Measurements from ENCODE around the gene ANXA3. TPM values are rescaled to one million over a fixed set of nuclear protein-coding genes. Genes with fewer than 3 reads are reported as not detected.
A peak's percentile ranks its signal among the peaks of the same experiment; 100 is the strongest.

Gene ANXA3
- total RNA-seq, 4 donors from 2014 or later = 98.4 to 216 (median 186) TPM

GRCh38 chr4:78648640-78649363 is 97.2 kb downstream of the ANXA3 start:
- H3K4me3 ChIP-seq = no peak overlapping the region
- intact Hi-C loops (cut with DNase I) = loop anchor here (10.0 kb wide), 1 partner anchor 216 kb away; no protein-coding TSS in a partner anchor
- H3K27ac ChIP-seq (replicated peaks in 1 of 4) = no peak overlapping the region
- H3K4me1 ChIP-seq = peaks cover 53 to 75% (median 61%) of the 10 kb centered on the region in 4 donors
- TF ChIP-seq POLR2AphosphoS5 (IDR thresholded peaks at IDR 0.05) = no peak
- no peak for TF ChIP-seq EP300 (IDR thresholded peaks at IDR 0.05)
- TF ChIP-seq CTCF (IDR thresholded peaks at IDR 0.05) = no peak
- no peak for TF ChIP-seq POLR2A (IDR thresholded peaks at IDR 0.05; ENCODE audit: low read depth)
- H3K36me3 ChIP-seq = no peaks in the 10 kb centered on the region
- H3K27me3 ChIP-seq = no peaks in the 10 kb centered on the region
- no peak for DNase-seq (ENCODE audit: extremely low spot score)
- no peaks in the 10 kb centered on the region for H3K9me3 ChIP-seq
- WGBS = 87% methylated on average over 4 of the region's 4 CpGs

DNA sequence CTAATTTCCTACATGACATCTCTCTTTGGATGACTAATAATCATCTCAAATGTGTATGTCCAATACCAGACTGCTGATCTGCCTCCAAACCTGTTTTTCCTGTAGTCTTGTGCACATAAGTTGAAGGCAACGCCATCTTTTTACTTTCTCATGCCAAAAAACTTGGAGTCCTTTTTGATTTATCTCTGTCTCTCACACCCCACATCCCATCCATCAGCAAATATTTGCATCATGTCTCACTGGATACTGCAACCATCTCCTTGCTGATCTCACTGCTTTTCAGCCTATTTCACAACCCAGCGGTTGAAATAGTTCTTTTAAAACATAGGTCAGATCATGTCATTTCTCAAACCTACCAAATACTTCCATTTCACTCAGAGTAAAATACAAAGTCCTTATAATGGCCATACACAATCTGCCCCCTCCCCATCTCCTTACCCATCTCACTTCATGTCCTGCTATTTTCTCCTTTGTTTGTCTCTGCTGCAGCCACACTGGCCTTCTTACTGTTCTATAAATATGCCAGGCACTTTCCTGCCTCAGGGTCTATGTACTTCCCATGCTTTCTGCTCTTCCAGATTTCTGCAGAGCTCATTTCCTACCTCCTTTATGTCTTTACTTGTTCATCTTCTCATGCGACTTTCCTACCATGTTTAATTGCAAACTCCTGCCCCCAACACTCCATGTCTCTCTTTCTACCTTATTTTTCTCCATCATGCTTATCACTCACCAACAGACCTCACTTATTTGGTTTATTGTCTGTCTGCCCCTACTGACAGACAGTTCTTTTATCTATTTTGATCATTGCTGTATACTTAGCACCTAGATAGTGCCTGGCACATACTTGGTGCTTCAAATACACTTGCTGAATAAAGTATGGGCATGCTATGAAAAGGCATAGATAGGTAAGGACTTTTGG is 98.8 kb downstream of the ANXA3 start:
- WGBS = 87% methylated on average over 3 of the region's 3 CpGs
- intact Hi-C loops (cut with DNase I) = no loop called here
- H3K4me1 ChIP-seq = peaks cover 41 to 82% (median 58%) of the 10 kb centered on the region in 4 donors

GRCh38 chr4:78651250-78651860 is 99.8 kb downstream of the ANXA3 start:
- peak overlapping the region; percentile 53 to 79 (median 62) for H3K27ac ChIP-seq (replicated peaks in 1 of 4)
- peaks cover 31 to 72% (median 48%) of the 10 kb centered on the region in 4 donors for H3K4me1 ChIP-seq

More for the DNA sequence above, 98.8 kb downstream of the ANXA3 start:
- TF ChIP-seq EP300 (IDR thresholded peaks at IDR 0.05) (no peak), POLR2AphosphoS5 (IDR thresholded peaks at IDR 0.05) (no peak), POLR2A (IDR thresholded peaks at IDR 0.05; ENCODE audit: low read depth) (no peak), CTCF (IDR thresholded peaks at IDR 0.05) (no peak)
- Histone ChIP-seq H3K36me3 (no peaks in the 10 kb centered on the region), H3K27me3 (no peaks in the 10 kb centered on the region), H3K4me3 (no peak overlapping the region), H3K9me3 (no peaks in the 10 kb centered on the region), H3K27ac (replicated peaks in 1 of 4) (no peak overlapping the region)
- DNase-seq (ENCODE audit: extremely low spot score) = no peak

DNA sequence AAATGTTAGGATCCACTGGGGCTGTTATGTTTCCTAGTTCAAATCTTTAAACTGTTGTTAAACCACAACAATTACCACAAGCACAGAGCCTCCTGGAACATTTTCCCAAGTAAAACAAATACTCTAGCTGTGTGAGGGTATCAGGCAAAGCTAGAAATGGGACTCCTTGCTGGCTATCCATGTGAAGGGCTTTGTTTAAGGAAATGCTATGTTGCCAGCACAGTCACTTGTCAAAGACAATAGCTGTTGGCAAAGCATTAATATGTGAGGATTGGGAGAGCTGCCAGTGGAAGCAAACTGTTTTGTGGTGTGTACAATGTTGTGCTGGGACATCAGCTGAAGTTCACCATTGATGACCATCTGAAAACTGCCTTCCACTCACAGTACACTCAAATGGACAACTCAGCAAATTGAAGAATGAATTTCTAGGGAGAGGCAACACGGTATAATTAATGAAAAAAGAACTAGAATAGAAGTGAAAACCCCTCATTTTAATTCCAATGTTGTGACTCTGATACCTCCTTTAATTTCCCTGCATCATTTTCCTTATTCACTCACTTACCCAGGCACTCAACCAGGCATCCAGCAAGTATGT is 100.8 kb downstream of the ANXA3 start:
- intact Hi-C loops (cut with DNase I) = no loop called here
- H3K27ac ChIP-seq (replicated peaks in 1 of 4) = peak overlapping the region; percentile 53 to 79 (median 62)
- TF ChIP-seq POLR2AphosphoS5 (IDR thresholded peaks at IDR 0.05) (no peak), EP300 (IDR thresholded peaks at IDR 0.05) (no peak), CTCF (IDR thresholded peaks at IDR 0.05) (no peak), POLR2A (IDR thresholded peaks at IDR 0.05; ENCODE audit: low read depth) (no peak)
- 15% methylated on average over 1 of the region's 1 CpG for WGBS
- no peak overlapping the region for H3K4me3 ChIP-seq
- no peak for DNase-seq (ENCODE audit: extremely low spot score)
- no peaks in the 10 kb centered on the region for H3K36me3 ChIP-seq
- H3K9me3 ChIP-seq = no peaks in the 10 kb centered on the region
- H3K27me3 ChIP-seq = no peaks in the 10 kb centered on the region
- peaks cover 26 to 62% (median 39%) of the 10 kb centered on the region in 4 donors for H3K4me1 ChIP-seq

More at GRCh38 chr4:78651250-78651860, 99.8 kb downstream of the ANXA3 start:
- intact Hi-C loops (cut with DNase I) = no loop called here
- TF ChIP-seq POLR2AphosphoS5 (IDR thresholded peaks at IDR 0.05) = no peak
- WGBS = 90% methylated on average over 4 of the region's 4 CpGs
- DNase-seq (ENCODE audit: extremely low spot score) = no peak
- H3K9me3 ChIP-seq = no peaks in the 10 kb centered on the region
- H3K4me3 ChIP-seq = no peak overlapping the region
- no peaks in the 10 kb centered on the region for H3K36me3 ChIP-seq
- H3K27me3 ChIP-seq = no peaks in the 10 kb centered on the region

Measured in esophagus muscularis mucosa (tissue), 4 donors.